Tibial artery (tissue), 4 donors: ENCODE results near the gene DDX1.

Source experiments
- DNase-seq, 2 donors: peaks; one replicate each; pipeline ENCODE4 v3.0.0-alpha.2; 2019
- H3K27ac ChIP-seq, 2 donors: fragments of 200-600 bp; sonication (generic) in 1 of 2; 1 replicate in 1 of 2; 2 replicates in 1 of 2; pipeline ENCODE4 v1.5.1; 2018 to 2019; ENCODE audit warnings: mild to moderate bottlenecking in 1 of 2
- H3K27me3 ChIP-seq, 2 donors: fragments of 200-600 bp; sonication (generic) in 1 of 2; one replicate each; pipeline versions ENCODE4 v1.5.1 to v1.6.0; 2016 to 2019
- H3K36me3 ChIP-seq, 3 donors: fragments of 200-600 bp; sonication (generic) in 2 of 3; one replicate each; pipeline ENCODE4 v1.5.1; 2016 to 2019; ENCODE audit warnings: mild to moderate bottlenecking in 2 of 3
- H3K4me1 ChIP-seq, 4 donors: fragments of 200-600 bp; sonication (generic) in 2 of 4; 1 replicate in 3 of 4; 2 replicates in 1 of 4; pipeline ENCODE4 v1.5.1; 2016 to 2019
- H3K4me3 ChIP-seq, 2 donors: fragments of 200-600 bp; sonication (generic) in 1 of 2; 1 replicate in 1 of 2; 2 replicates in 1 of 2; pipeline ENCODE4 v1.5.1; 2018 to 2019; ENCODE audit warnings: mild to moderate bottlenecking in 2 of 2
- H3K9me3 ChIP-seq, 3 donors: fragments of 200-600 bp; sonication (generic) in 1 of 3; one replicate each; pipeline ENCODE4 v1.5.1; 2016 to 2019
- CTCF ChIP-seq, 2 experiments: fragments of 200-600 bp in 1 of 2; fragments of 450-650 bp in 1 of 2; IDR thresholded peaks; one replicate each; pipeline ENCODE4 v1.5.1; 2017 to 2019; ENCODE audit warnings: antibody characterized with exemption in 2 of 2, mild to moderate bottlenecking in 1 of 2, moderate library complexity in 1 of 2
- intact Hi-C: fragments of 100-400 bp; cut with DNase I; formaldehyde crosslinking; loops from one replicate; pipeline ENCODE4 v1.15.0; 2023; ENCODE audit warnings: low total_unique reads

The DDX1 gene

GRCh38 chr2:15570104-15570503 lies 21.6 kb upstream of the DDX1 start:
- intact Hi-C loops = no loop called here
- no peak for TF ChIP-seq CTCF (IDR thresholded peaks at IDR 0.05)
- H3K27ac ChIP-seq = no peak overlapping the region
- no peaks in the 10 kb centered on the region for H3K36me3 ChIP-seq
- DNase-seq = no peak
- H3K27me3 ChIP-seq = no peaks in the 10 kb centered on the region
- no peaks in the 10 kb centered on the region for H3K9me3 ChIP-seq
- no peaks in the 10 kb centered on the region for H3K4me1 ChIP-seq
- no peak overlapping the region for H3K4me3 ChIP-seq

DNA sequence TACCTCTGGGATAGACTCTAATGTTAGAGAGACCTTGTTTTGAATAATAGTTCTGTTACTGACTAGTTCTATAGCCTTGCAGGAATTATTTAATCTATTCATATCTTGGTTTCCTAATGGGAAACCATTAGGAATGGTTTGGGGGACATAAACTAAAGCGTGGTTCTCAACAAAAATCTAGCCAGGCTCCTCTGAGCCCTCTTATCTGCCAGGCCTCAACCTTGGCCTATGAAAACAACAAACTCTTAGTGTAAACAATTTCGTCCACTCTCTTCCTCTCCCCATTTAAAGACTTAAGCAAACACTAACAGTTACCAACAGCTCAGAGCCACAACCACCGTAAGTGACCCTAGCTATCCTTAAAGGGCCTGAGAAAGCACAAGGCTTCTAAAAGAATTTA lies 19.9 kb upstream of the DDX1 start:
- Histone ChIP-seq H3K4me1 (no peaks in the 10 kb centered on the region), H3K4me3 (no peak overlapping the region), H3K9me3 (no peaks in the 10 kb centered on the region), H3K36me3 (no peaks in the 10 kb centered on the region), H3K27me3 (no peaks in the 10 kb centered on the region), H3K27ac (no peak overlapping the region)
- DNase-seq = no peak
- no peak for TF ChIP-seq CTCF (IDR thresholded peaks at IDR 0.05)
- intact Hi-C loops = no loop called here

GRCh38 chr2:15577071-15577735 lies 14.5 kb upstream of the DDX1 start:
- Histone ChIP-seq H3K9me3 (no peaks in the 10 kb centered on the region), H3K27me3 (peaks cover 0 to 2% of the 10 kb centered on the region in 2 donors), H3K4me3 (no peak overlapping the region), H3K36me3 (no peaks in the 10 kb centered on the region), H3K27ac (no peak overlapping the region), H3K4me1 (no peaks in the 10 kb centered on the region)
- TF ChIP-seq CTCF (IDR thresholded peaks at IDR 0.05) = peak; percentile 61 to 65
- intact Hi-C loops = no loop called here
- peak; percentile 80 to 86 for DNase-seq

DNA sequence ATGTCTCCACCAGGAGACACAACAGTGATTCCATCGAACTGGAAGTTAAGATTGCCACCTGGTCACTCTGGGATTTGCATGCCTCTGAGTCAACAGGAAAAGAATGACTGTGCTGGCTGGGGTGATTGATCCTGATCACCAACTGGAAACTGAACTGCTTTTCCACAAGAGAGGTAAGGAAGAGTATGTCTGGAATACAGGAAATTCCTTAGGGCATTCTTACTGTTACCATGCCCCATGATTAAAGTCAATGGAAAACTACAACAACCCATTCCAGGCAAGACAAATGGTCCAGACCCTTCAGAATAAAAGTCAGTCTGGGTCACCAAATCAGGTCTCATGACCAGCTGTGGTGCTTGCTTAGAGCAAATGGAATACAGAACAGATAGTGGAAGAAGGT lies 12.0 kb upstream of the DDX1 start:
- Histone ChIP-seq H3K27ac (no peak overlapping the region), H3K36me3 (no peaks in the 10 kb centered on the region), H3K4me1 (no peaks in the 10 kb centered on the region), H3K27me3 (peaks cover 0 to 15% of the 10 kb centered on the region in 2 donors), H3K9me3 (no peaks in the 10 kb centered on the region), H3K4me3 (no peak overlapping the region)
- no peak for DNase-seq
- intact Hi-C loops = no loop called here
- TF ChIP-seq CTCF (IDR thresholded peaks at IDR 0.05) = no peak

GRCh38 chr2:15580451-15580850 lies 11.2 kb upstream of the DDX1 start:
- Histone ChIP-seq H3K27ac (no peak overlapping the region), H3K36me3 (no peaks in the 10 kb centered on the region), H3K27me3 (peaks cover 0 to 15% of the 10 kb centered on the region in 2 donors), H3K9me3 (no peaks in the 10 kb centered on the region), H3K4me1 (no peaks in the 10 kb centered on the region), H3K4me3 (no peak overlapping the region)
- no peak for DNase-seq
- no peak for TF ChIP-seq CTCF (IDR thresholded peaks at IDR 0.05)
- intact Hi-C loops = no loop called here
